Measurements from ENCODE around the gene AHNAK. TPM values are rescaled to one million over a fixed set of nuclear protein-coding genes. Genes with fewer than 3 reads are reported as not detected.

Gene AHNAK
- total and polyA plus RNA-seq, 2 of the 8 experiments (the other 6 are each of a cell fraction or from before 2014, with no cell fraction given): 2.0 to 5.8 TPM

DNA sequence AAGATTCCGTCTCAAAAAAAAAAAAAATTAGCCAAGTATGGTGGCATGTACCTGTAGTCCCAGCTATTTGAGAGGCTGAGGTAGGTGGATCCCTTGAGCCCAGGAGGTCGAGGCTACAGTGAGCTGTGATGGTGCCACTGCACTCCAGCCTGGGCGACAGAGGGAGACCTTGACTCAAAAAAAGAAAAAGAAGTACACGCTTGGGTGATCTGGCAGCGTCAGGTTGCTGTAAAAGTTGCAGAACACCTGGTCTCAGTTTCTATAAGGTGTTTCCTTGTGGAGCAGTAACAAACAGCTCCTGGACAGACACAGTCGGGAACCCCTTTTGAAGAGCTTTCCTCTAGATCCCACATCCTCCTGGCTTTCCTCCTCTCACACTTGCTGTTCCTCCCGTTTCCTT lies 82.0 kb downstream of the AHNAK start:
- Histone ChIP-seq H3K9me3 (ENCODE audit: insufficient read depth in 2 of 2, low read depth in 1 of 2, low read length in 1 of 2) (no peaks in the 10 kb centered on the region), H3K23ac (ENCODE audit: insufficient read length) (no peak overlapping the region), H3K4me2 (ENCODE audit: insufficient read depth in 1 of 2, low read depth in 2 of 2, low read length in 2 of 2) (no peak overlapping the region), H2AFZ (ENCODE audit: low read length) (no peak overlapping the region), H3K23me2 (ENCODE audit: low read depth, low read length) (no peaks in the 10 kb centered on the region), H2BK15ac (ENCODE audit: low read length) (no peak overlapping the region), H3K9ac (replicated peaks in 1 of 4; ENCODE audit: extremely low read depth in 1 of 4, low read depth in 3 of 4, low read length in 3 of 4) (no peak overlapping the region; a peak in 1 of 7 replicates), H3K56ac (replicated peaks; ENCODE audit: insufficient read length, low read depth, low read length) (no peak overlapping the region), H2BK120ac (replicated peaks; ENCODE audit: low read depth, low read length) (no peak overlapping the region), H3K4ac (replicated peaks; ENCODE audit: insufficient read length, low read depth, low read length) (no peak overlapping the region), H3K79me1 (ENCODE audit: low read depth, low read length) (no peaks in the 10 kb centered on the region), H3K4me3 (ENCODE audit: extremely low read depth in 1 of 4, insufficient read depth in 2 of 4, low read depth in 3 of 4, low read length in 4 of 4) (no peak overlapping the region), H3K18ac (ENCODE audit: extremely low read depth, low read length) (no peak overlapping the region), H3K4me1 (replicated peaks in 1 of 4; ENCODE audit: control insufficient read depth in 3 of 4, insufficient read depth in 4 of 4, low read length in 3 of 4) (no peaks in the 10 kb centered on the region), H3K27me3 (replicated peaks in 1 of 4; ENCODE audit: control insufficient read depth in 3 of 4, extremely low read depth in 1 of 4, insufficient read depth in 3 of 4, low read length in 3 of 4) (no peaks in the 10 kb centered on the region; a peak in 1 of 7 replicates), H2AK5ac (ENCODE audit: low read depth, low read length) (no peak overlapping the region), H2BK12ac (ENCODE audit: low read depth, low read length) (no peak overlapping the region), H4K5ac (ENCODE audit: insufficient read length, low read depth, low read length) (no peak overlapping the region), H4K8ac (ENCODE audit: extremely low read depth, insufficient read depth, low read length) (no peak overlapping the region), H2BK20ac (ENCODE audit: low read length) (no peak overlapping the region), H4K91ac (replicated peaks; ENCODE audit: insufficient read length, low read length) (no peak overlapping the region), H3K14ac (ENCODE audit: insufficient read length) (no peak overlapping the region), H3K36me3 (ENCODE audit: control insufficient read depth in 2 of 4, insufficient read depth in 4 of 4, low read length in 3 of 4) (no peaks in the 10 kb centered on the region), H3K79me2 (ENCODE audit: control insufficient read depth in 1 of 2, insufficient read depth in 2 of 2, low read length in 2 of 2) (no peaks in the 10 kb centered on the region), H2BK5ac (ENCODE audit: low read depth, low read length) (no peak overlapping the region), H3K27ac (ENCODE audit: low read depth, low read length) (no peak overlapping the region), H4K20me1 (replicated peaks in 1 of 2; ENCODE audit: control insufficient read depth in 1 of 2, insufficient read depth in 2 of 2, low read length in 2 of 2) (no peaks in the 10 kb centered on the region)
- ChIA-PET CTCF (ENCODE audit: partially characterized antibody) (interaction anchor here (0.6 to 1.5 kb wide), 4 partner anchors 41 to 885 kb away, joined by 3 to 5 read pairs (median 4); no protein-coding TSS in a partner anchor), POLR2A (ENCODE audit: partially characterized antibody) (no interaction called here)
- WGBS, 2 experiments (ENCODE audit: extremely low coverage in 1 of 2, insufficient coverage in 1 of 2, insufficient read length in 1 of 2, insufficient replicate concordance in 2 of 2, low coverage in 1 of 2, low lambda C conversion rate in 2 of 2, missing lambda C conversion rate in 1 of 2): 80% methylated on average over 7 of the region's 7 CpGs; no CpG with 5 or more reads in 1 of the 2 experiments
- DNase-seq (ENCODE audit: low read depth in 1 of 2, low spot score in 2 of 2) (no peak), FAIRE-seq (no peak)
- TF ChIP-seq YY1 (IDR thresholded peaks at IDR 0.05; ENCODE audit: low read depth, low read length): no peak
- TF ChIP-seq GABPA (IDR thresholded peaks at IDR 0.05; ENCODE audit: borderline replicate concordance, insufficient read depth, low read length): no peak
